GM19025 (cell line): Measurements from ENCODE around the gene LRRC4.
A peak's percentile ranks its signal among the peaks of the same experiment; 100 is the strongest.

Experiments
- ATAC-seq: cut with Tn5 transposase; IDR thresholded peaks from one replicate; pipeline ENCODE4 v1.9.1; 2021; ENCODE audit warnings: mild to moderate bottlenecking, low read depth, moderate library complexity; ENCODE audit not compliant: unreplicated experiment

LRRC4 gene

GRCh38 chr7:128030654-128031611, at the start of gene LRRC4:
LRRC4 (minus strand) TSS chr7:128031437; CDS start chr7:128030640, 797 bp downstream.
- peak; percentile 48 for ATAC-seq

GRCh38 chr7:128080169-128080568, 48.9 kb upstream of the LRRC4 start:
- ATAC-seq = no peak

DNA sequence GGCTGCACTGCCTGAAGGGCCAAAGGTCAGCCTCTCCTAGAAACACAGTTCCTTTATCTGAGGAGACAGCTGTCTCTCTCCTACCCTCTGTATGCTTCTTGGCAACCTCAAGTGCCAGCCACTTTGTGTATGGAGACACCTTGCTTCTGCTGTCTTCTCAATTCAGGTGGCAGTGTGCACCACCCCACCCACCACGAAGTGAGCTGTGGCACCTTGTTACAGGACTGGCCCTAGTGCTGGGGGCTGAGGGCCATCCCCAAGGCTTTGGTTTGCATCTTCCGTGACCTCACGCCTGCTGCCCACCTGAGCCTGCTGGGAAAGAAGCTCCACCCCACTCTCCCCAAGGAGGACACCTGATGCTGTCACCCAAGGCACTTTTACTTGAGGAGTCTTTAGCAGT, 47.1 kb upstream of the LRRC4 start:
- ATAC-seq = no peak

- ATAC-seq = no peak
Measured at GRCh38 chr7:128076796-128077271, 45.6 kb upstream of the LRRC4 start.

- ATAC-seq = no peak
Measured at GRCh38 chr7:128076196-128076795, 45.1 kb upstream of the LRRC4 start.

- no peak for ATAC-seq
Measured at GRCh38 chr7:128075242-128076095, 44.2 kb upstream of the LRRC4 start.

GRCh38 chr7:128074736-128075135, 43.5 kb upstream of the LRRC4 start:
- ATAC-seq = no peak

GRCh38 chr7:128074336-128074735, 43.1 kb upstream of the LRRC4 start:
- no peak for ATAC-seq

- ATAC-seq = no peak
Measured at GRCh38 chr7:128073671-128074310, 42.6 kb upstream of the LRRC4 start.

DNA sequence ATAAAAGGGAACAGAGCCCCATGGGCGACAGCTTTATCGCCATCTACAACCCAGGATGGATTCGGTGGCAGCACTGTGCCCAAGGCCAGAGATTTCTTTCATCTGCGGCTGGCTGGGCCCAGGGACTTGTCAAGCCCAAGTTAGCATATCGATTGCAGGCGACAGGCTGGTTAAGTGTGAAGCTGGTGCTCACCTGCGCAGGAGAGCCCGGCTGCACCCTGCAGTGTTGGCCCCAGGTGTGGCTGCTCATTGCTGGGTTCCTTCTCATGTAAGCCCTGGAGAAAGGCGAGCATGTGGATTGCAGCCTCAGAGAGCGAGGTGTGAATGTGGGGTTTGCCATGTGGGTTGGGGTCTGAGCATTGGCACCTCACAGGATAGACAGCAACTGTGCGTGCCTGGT, 40.6 kb upstream of the LRRC4 start:
- no peak for ATAC-seq

- no peak for ATAC-seq
Measured at GRCh38 chr7:128071376-128071775, 40.1 kb upstream of the LRRC4 start.

DNA sequence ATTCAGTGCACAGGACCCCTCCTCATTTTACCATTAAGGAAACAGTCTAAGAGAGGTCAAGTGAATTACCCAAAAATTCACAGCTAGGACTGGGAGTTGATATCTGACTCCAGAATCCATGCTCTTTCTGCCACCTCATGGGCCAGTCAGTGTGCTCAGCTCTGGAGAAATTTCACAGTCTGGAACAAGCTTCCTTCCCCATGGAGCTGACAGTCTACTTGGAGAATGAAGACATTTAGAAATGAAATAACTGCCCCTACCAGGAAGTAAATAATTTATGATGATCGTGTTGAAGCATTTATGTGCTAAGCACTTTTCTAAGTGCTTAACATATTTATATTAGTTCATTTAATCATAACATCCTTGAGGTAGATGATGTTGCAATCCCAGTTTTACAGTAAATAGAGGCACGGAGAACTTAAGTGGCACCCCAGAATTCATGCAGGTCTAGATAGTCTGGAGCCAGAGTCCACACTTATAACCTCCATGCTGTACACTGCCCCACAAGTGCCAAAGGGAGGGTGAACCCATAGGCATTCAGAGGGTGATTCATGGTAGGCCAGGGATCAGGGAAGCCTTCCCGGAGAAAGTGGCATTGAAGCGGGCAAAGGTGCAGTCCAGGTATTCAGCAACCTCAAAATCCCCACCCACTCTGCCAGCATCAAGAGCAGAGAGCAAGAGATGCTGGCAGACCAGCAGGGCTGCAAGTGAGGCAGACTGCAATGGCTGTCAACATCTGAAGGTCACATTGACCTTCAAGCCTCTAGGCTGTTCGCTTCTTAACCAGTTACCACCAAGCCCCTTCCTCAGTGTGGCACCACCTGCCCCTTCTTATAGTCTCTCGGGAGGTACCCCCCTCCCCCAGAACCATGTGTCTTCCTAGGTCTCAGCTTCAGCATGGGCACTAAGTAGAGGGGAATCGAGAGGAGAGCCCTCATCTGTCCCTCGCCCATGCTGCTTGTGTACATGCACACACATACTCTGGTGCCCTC, 38.4 kb upstream of the LRRC4 start:
- ATAC-seq = no peak

- no peak for ATAC-seq
Measured at GRCh38 chr7:128068785-128069184, 37.5 kb upstream of the LRRC4 start.

- ATAC-seq = no peak
Measured at GRCh38 chr7:128067983-128068382, 36.7 kb upstream of the LRRC4 start.

DNA sequence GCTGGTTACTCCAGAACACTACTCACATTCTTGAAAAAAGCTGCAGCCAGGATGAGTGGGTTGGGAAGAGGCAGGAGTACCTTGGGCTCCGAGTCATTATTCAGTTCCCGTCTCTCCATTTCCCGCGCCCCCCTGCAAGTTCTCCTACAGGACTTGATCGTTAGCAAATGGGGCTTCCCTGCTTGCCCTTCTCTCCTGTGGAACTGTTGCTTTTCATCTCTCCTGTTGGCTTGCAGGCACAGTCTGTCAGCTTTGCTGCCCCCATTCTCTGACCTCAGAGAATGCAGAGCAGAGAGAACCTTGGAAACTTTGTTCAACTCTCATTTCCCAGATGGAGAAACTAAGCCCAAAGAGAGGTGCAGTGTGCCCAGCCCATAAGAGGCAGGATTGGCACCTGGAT, 35.6 kb upstream of the LRRC4 start:
- no peak for ATAC-seq

DNA sequence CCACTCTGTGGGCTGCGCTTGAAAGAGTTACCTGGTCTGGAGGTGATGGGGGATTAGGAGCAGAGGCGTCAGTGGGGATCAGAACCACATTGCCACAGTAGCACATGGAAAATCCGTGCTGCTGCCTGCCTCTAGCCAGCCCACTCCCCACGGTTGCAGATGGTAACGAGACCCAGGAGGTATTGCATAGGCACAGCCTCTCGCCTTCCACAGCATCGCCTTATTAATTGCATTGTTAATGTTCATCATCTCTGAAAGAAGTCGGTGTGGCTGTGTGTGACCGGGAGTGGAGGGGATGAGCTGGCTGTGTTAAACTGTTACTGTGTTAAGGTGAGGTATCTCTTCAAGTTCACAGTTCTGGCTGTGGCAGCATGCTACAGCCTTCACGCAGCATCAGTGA, 35.2 kb upstream of the LRRC4 start:
- ATAC-seq = no peak

DNA sequence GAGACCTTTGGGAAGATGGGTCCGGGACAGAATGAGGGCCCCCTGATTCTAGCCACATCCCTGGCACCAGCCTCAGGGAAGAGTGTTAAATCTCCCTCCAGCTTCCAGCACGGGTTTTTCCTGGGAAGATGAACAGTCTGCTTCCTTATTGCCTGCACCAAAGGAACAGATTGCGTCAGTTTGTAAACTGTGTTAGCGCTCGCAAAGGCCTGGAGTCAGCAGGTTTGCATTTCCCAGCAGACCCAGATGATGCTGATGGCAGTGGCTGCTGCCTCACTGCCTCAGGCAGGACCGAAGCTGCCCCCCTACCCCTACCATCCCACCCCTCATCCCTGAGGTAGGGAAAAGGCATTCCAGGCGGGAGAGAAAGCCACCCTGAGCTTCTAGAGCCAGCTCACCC, 34.6 kb upstream of the LRRC4 start:
- ATAC-seq = no peak

DNA sequence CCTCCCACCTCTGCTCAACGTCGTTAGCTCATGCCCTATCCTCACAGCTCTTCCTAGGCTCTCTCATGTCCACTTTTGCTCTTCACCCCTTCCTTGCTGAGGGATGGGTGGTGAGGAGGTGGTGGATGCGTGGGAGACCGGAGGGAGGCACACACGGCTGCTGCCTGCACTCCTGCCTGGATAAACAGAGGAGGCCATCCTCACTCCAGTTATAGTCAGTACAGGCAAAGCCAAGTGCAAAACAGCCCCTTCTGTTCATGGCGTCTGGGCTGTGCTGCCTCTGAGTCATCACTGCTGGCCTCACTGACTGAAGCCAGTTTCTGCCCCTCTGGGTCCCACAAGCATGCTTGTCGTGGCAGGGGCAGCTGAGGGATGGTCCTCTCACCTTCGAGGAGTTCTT, 31.9 kb upstream of the LRRC4 start:
- no peak for ATAC-seq

- ATAC-seq = no peak
Measured at GRCh38 chr7:128060018-128060417, 28.8 kb upstream of the LRRC4 start.
